NCI-H345 treated with DMSO at 0.1 percent for 48 hours (cell line): ENCODE results near the gene PLPPR2.
"Not testable (repeated sequence)": the region's sequence is repeated elsewhere in the genome, so short reads cannot be mapped to it uniquely, and the experiment has no call there.

Experiments used
- DNase-seq: peaks from one replicate; lab custom pipeline; 2025; ENCODE audit not compliant: unreplicated experiment; lab: John Stamatoyannopoulos, UW

Gene PLPPR2

GRCh38 chr19:11397089-11397610 is 41.9 kb downstream of the PLPPR2 start:
- no peak for DNase-seq

- DNase-seq, result no peak
These were observed 44.4 kb downstream of the PLPPR2 start for GRCh38 chr19:11399667-11400066.

- DNase-seq, result no peak
These were observed 45.6 kb downstream of the PLPPR2 start for GRCh38 chr19:11400798-11401197.

GRCh38 chr19:11401808-11402543 is 46.7 kb downstream of the PLPPR2 start:
- DNase-seq, result no peak

- DNase-seq, result no peak
These were observed 49.5 kb downstream of the PLPPR2 start for GRCh38 chr19:11404588-11405222.

- no peak for DNase-seq
These were observed 50.8 kb downstream of the PLPPR2 start for GRCh38 chr19:11405846-11406643.

GRCh38 chr19:11406703-11407236 is 51.5 kb downstream of the PLPPR2 start:
- DNase-seq, result not testable (repeated sequence)

- DNase-seq, result no peak
These were observed 53.4 kb downstream of the PLPPR2 start for GRCh38 chr19:11408591-11408990.

GRCh38 chr19:11410682-11411081 is 55.5 kb downstream of the PLPPR2 start:
- no peak for DNase-seq

GRCh38 chr19:11414544-11414943 is 59.3 kb downstream of the PLPPR2 start:
- no peak for DNase-seq
